HTERT RPE-1 (cell line): ENCODE data around the gene ERH.

ENCODE experiments used
- in situ Hi-C: fragments of 300-500 bp; cut with MboI; formaldehyde crosslinking; loops from 4 replicates; pipeline ENCODE4 v1.14.3; 2020; ENCODE audit warnings: low sequenced_read_pairs

Gene ERH

DNA sequence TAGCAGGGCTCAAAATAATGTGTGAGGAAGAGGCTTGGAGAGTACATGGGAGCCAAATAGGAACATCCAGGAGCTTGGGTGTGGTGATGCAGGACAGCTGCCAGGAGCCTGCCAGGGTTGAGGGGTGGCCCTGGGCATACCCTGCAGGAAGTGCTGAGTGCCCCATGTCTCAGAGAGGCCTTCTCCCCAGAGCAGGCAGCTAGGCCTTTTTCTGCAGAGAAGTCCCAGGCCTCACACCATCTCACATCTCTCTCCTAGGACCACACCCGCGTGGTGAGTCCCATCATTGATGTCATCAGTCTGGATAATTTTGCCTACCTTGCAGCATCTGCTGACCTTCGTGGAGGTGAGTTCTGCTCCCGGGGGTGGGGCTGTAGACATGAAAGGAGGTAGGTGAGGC is 66.9 kb downstream of the ERH start:
- in situ Hi-C loops, result no loop called here
